NCI-H2196 treated with DMSO at 0.1 percent for 48 hours (cell line): ENCODE data around the gene LASP1.
"Not testable (repeated sequence)": the region's sequence is repeated elsewhere in the genome, so short reads cannot be mapped to it uniquely, and the experiment has no call there.

ENCODE experiments used
- DNase-seq: peaks from one replicate; lab custom pipeline; 2025; ENCODE audit not compliant: unreplicated experiment; lab: John Stamatoyannopoulos, UW

The LASP1 gene, protein sequence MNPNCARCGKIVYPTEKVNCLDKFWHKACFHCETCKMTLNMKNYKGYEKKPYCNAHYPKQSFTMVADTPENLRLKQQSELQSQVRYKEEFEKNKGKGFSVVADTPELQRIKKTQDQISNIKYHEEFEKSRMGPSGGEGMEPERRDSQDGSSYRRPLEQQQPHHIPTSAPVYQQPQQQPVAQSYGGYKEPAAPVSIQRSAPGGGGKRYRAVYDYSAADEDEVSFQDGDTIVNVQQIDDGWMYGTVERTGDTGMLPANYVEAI

GRCh38 chr17:38869526-38870258 is at the start of gene LASP1:
LASP1 (plus strand) TSS chr17:38870058; CDS start chr17:38870190, 132 bp downstream.
- DNase-seq, result peak; percentile 45

- DNase-seq, result peak; percentile 26
These were observed 44.7 kb upstream of the LASP1 start, which contains the start of gene CWC25 for GRCh38 chr17:38824899-38825761. CWC25 (minus strand) TSS chr17:38825321; CDS start chr17:38825183, 138 bp downstream.

- no peak for DNase-seq
These were observed 44.1 kb upstream of the LASP1 start for GRCh38 chr17:38825762-38826247.

- no peak for DNase-seq
These were observed 25.5 kb upstream of the LASP1 start for GRCh38 chr17:38844261-38844757.

DNA sequence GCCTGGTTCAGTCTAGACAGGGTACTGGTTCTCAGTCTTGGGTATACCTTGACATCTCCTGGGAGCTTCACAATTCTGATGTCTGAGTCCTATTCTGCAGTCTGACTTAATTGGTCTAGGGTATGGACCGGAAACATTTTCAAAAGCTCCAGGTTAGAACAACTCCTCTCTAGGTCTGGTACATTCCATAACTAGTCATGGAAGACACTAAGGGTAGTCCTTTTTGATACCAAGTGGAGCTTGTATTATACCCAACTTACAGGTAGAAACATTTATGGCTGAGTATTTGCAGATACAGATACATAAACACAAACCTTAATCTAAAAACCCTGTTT is 21.3 kb upstream of the LASP1 start:
- no peak for DNase-seq

DNA sequence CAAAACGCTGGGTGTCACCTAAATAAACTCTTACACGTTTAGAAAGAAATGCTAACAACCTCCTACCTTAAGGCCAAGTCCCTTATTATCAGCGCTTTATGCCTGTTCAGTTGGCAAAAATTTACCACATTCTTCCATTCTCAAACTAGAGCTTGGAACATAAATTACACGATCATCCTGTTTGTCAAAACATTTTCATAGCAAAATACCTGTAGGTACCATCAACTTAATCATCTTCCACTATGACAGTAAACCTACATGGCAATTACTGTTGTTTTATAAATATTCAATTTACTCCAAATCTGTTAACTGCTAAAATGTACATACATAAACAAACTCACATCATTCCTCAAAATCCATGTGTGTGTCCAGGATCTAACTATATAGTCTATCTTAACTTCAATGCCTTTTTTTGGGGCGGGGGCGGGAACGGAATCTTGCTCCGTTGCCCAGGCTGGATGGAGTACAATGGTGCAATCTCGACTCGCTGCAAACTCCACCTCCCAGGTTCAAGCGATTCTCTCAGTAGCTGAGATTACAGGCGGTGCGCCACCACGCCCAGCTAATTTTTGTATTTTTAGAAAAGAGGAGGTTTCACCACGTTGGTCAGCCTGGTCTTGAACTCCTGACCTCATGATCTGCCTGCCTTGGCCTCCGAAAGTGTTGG is 20.8 kb upstream of the LASP1 start:
- DNase-seq, result no peak

- DNase-seq, result no peak
These were observed 19.5 kb upstream of the LASP1 start for GRCh38 chr17:38850374-38850773.

- no peak for DNase-seq
These were observed 18.4 kb upstream of the LASP1 start for GRCh38 chr17:38851434-38851833.

GRCh38 chr17:38852771-38853291 is 17.0 kb upstream of the LASP1 start:
- no peak for DNase-seq

DNA sequence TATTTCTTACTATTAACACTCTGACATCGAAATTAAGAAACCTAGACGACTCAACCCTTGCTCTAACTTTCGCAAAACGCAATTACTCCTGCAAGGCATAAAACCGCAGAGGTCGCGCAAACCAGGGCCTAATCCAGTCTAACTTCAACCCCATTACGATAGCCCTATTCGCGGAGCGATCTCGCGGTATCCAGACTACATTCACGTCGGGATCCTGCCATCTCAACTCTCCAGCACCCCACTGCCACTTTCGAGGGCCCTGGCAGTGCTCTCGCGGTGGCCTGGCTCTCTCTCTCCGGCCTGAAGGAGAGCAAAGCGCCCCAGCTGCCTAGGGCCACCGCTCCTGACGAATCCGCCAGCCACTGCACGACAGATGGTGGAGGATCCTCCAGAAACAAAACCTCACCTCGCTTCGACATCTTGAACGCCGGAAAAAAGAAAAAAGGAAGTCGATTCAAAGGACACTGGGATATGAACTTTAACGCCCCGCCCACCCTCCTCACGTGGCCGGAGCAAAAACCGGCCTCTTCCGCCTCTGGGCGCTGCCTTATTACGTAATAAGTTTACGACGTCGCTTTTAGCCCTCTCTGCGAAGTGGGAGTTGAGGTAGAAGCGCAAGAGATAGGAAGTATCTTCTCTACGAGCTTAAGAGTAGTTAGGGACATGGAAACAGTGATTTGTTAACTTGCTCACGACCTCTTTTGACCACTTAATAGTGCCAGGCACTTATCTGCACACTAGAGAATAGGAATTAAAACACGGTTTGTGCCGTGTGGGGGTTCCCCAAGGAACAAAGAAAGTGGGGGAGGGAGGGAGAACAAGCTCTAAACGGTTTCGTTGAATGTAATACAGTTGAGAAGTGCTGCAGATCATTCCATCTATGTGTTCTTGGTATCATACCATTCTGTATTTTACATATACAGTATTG is 16.3 kb upstream of the LASP1 start, which contains the start of gene RPL23:
TSS of gene RPL23 (minus strand) at position 430 of the 928 bp plus-strand sequence. CDS start at position 419, 11 bp downstream.
- DNase-seq, result peak; percentile 76

GRCh38 chr17:38855101-38855714 is 14.7 kb upstream of the LASP1 start:
- not testable (repeated sequence) for DNase-seq

DNA sequence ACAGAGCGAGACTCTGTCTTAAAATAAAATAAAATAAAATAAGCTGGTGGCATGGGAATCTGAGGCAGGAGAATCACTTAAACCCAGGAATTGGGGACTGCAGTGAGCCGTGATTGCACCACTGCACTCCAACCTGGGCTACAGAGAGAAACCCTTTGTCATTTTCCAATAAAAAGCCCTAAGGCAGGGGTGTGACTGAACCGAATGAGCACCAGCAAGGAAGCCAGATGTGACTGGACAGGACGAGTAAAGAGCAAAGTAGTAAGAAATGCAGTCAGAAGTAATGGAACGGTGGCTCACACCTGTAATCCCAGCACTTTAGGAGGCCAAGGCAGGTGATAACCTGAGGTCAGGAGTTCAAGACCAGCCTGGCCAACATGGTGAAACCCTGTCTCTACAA is 12.6 kb upstream of the LASP1 start:
- no peak for DNase-seq

DNA sequence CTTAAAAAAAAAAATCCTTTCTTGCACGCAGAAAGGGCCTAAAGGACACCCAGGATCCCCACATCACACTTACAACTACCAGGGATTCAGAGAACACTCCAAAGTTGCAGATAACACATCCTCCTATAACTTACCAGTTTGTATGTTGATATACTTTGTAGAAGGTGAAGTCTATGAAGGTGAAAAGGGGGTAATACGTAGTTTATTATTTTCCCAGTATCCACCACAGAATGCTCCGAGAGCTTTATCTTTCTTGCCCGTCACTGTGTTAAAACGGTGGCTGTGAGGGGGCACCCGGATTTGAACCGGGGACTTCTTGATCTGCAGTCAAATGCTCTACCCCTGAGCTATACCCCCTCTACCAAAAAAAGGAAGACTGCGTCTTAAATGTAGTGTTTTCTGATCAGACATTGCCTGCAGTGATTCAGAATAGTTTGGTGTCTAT is 8.4 kb upstream of the LASP1 start:
- DNase-seq, result no peak

DNA sequence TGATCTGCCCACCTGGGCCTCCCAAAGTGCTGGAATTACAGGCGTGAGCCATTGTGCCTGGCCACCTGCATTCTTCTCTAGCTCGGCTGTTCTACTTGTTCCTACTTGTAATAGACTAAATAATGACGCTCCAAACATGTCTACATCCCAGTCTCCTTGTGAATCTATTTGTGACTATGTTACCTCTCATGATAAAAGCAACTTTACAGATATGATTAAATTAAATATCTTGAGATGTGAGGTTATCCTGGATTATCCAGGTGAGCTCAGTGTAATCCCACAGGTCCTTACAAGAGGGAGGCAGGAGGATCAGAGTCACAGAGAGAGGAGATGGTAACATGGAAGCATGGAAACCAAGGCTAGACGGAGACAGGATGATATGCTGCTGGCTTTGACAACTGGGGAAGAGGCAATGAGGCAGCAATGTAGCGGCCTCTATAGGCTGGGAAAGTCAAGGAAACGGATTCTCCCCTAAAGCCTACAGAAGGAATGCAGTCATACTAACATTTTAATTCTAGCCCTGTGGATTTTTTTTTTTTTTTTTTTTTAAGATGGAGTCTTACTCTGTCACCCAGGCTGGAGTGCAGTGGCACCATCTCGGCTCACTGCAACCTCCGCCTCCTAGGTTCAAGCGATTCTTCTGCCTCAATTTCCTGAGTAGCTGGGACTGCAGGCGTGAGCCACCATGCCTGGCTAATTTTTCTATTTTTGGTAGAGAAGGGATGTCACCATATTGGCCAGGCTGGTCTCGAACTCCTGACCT is 5.0 kb upstream of the LASP1 start:
- DNase-seq, result no peak

- DNase-seq, result no peak
These were observed 2.5 kb upstream of the LASP1 start for GRCh38 chr17:38867179-38867967.

DNA sequence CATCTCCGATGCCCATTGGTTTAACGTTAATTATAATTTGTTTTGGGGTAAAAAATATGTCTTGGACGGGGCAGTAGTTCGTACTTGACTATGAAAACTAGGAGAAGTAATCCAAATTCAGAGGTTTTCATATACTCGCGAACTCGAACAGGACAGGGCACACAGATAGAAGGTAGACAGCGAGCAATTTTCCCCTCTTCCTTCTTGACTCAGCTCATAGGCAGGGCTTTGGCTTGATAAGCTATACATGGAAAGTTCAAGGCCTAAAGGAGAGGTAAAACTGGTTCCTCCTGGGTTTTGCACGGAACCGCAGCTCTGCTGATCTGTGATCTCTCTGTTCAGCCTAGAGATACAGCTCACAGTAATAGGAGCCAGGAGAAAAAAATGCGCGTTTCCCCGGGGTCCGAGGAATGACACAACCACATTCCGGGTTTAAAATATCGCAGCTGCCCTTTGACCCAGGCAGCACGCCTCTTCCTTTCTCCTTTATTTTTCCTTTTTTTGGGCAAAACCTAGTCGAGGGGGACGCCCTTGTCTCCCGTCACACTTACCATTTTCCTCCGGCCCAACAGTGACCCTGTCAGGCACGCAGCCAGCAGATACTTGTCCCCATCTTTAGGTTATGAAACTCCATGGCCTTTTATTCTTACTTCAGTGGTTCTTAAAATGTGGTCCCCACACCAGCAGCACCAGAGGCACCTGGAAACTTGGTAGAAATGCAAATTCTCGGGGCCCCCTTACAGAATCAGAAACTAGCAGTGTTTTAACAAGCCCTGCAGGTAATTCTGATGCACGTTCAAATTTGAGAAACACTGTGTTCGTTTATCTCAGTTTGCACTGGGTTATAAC is 1.7 kb upstream of the LASP1 start:
- DNase-seq, result no peak
